ENCODE data around the gene UBE2G2. TPM values are rescaled to one million over a fixed set of nuclear protein-coding genes. Genes with fewer than 3 reads are reported as not detected.

UBE2G2 gene
- total RNA-seq, 1 experiment from 2014 or later = 147 TPM

GRCh38 chr21:44846485-44847260 is 45.1 kb upstream of the UBE2G2 start:
- no peak overlapping the region for H3K4me3 Mint-ChIP-seq (ENCODE audit: unreplicated experiment)
- no peaks in the 10 kb centered on the region for H3K27me3 Mint-ChIP-seq (ENCODE audit: insufficient read depth, unreplicated experiment)
- intact Hi-C loops (cut with micrococcal nuclease) = loop anchor here (2.0 kb wide), 2 partner anchors 26 to 46 kb away; partner anchors contain the start of genes PTTG1IP and UBE2G2
- peaks cover 59% of the 10 kb centered on the region for H3K36me3 Mint-ChIP-seq (ENCODE audit: insufficient read depth, unreplicated experiment)
- no peak overlapping the region for H3K27ac Mint-ChIP-seq (ENCODE audit: low read depth, unreplicated experiment)
- no peak for DNase-seq (ENCODE audit: unreplicated experiment)
- H3K9me3 Mint-ChIP-seq (ENCODE audit: unreplicated experiment) = no peaks in the 10 kb centered on the region
- no TSS peak for BruUV-seq (replicated peaks)
- ChIA-PET CTCF (interaction anchor here (0.9 to 2.0 kb wide), 3 partner anchors 11 to 45 kb away, joined by 3 to 4 read pairs (median 3); partner anchors contain the start of gene UBE2G2), POLR2A (interaction anchor here (0.7 to 1.4 kb wide), 8 partner anchors 11 to 284 kb away, joined by 3 to 6 read pairs (median 4); partner anchors contain the start of gene SLX9)
- H3K4me1 Mint-ChIP-seq (ENCODE audit: insufficient read depth, unreplicated experiment) = no peaks in the 10 kb centered on the region
- TF ChIP-seq CTCF (IDR thresholded peaks at IDR 0.05; ENCODE audit: unreplicated experiment) = no peak

- Mint-ChIP-seq H3K27ac (ENCODE audit: low read depth, unreplicated experiment) (no peak overlapping the region), H3K4me3 (ENCODE audit: unreplicated experiment) (peak overlapping the region; percentile 16), H3K36me3 (ENCODE audit: insufficient read depth, unreplicated experiment) (peaks cover 54% of the 10 kb centered on the region), H3K4me1 (ENCODE audit: insufficient read depth, unreplicated experiment) (no peaks in the 10 kb centered on the region), H3K27me3 (ENCODE audit: insufficient read depth, unreplicated experiment) (no peaks in the 10 kb centered on the region), H3K9me3 (ENCODE audit: unreplicated experiment) (no peaks in the 10 kb centered on the region)
- ChIA-PET POLR2A (interaction anchor here (0.7 to 1.4 kb wide), 7 partner anchors 12 to 284 kb away, joined by 3 to 6 read pairs (median 4); partner anchors contain the start of gene SLX9), CTCF (interaction anchor here (0.9 to 2.0 kb wide), 3 partner anchors 12 to 45 kb away, joined by 3 to 4 read pairs (median 3); partner anchors contain the start of gene UBE2G2)
- DNase-seq (ENCODE audit: unreplicated experiment) = no peak
- intact Hi-C loops (cut with micrococcal nuclease) = loop anchor here (2.0 kb wide), 2 partner anchors 27 to 45 kb away; partner anchors contain the start of genes PTTG1IP and UBE2G2
- TF ChIP-seq CTCF (IDR thresholded peaks at IDR 0.05; ENCODE audit: unreplicated experiment) = no peak
- no TSS peak for BruUV-seq (replicated peaks)
These were observed 44.5 kb upstream of the UBE2G2 start for GRCh38 chr21:44846224-44846484.

- Mint-ChIP-seq H3K4me3 (ENCODE audit: unreplicated experiment) (peak overlapping the region; percentile 16), H3K27me3 (ENCODE audit: insufficient read depth, unreplicated experiment) (no peaks in the 10 kb centered on the region), H3K9me3 (ENCODE audit: unreplicated experiment) (no peaks in the 10 kb centered on the region), H3K4me1 (ENCODE audit: insufficient read depth, unreplicated experiment) (no peaks in the 10 kb centered on the region), H3K36me3 (ENCODE audit: insufficient read depth, unreplicated experiment) (peaks cover 49% of the 10 kb centered on the region), H3K27ac (ENCODE audit: low read depth, unreplicated experiment) (no peak overlapping the region)
- peak; percentile 63 for DNase-seq (ENCODE audit: unreplicated experiment)
- POLR2A ChIA-PET = interaction anchor here (0.7 to 1.4 kb wide), 7 partner anchors 12 to 285 kb away, joined by 3 to 6 read pairs (median 4); partner anchors contain the start of gene SLX9
- CTCF ChIA-PET = interaction anchor here (0.9 to 2.0 kb wide), 3 partner anchors 12 to 44 kb away, joined by 3 to 4 read pairs (median 3); partner anchors contain the start of gene UBE2G2
- peak; percentile 32 for TF ChIP-seq CTCF (IDR thresholded peaks at IDR 0.05; ENCODE audit: unreplicated experiment)
- BruUV-seq (replicated peaks) = no TSS peak
- intact Hi-C loops (cut with micrococcal nuclease) = loop anchor here (2.0 kb wide), 2 partner anchors 27 to 45 kb away; partner anchors contain the start of genes PTTG1IP and UBE2G2
These were observed 44.0 kb upstream of the UBE2G2 start for GRCh38 chr21:44845418-44846223.

GRCh38 chr21:44844256-44844655 is 42.6 kb upstream of the UBE2G2 start:
- no peak for TF ChIP-seq CTCF (IDR thresholded peaks at IDR 0.05; ENCODE audit: unreplicated experiment)
- H3K27me3 Mint-ChIP-seq (ENCODE audit: insufficient read depth, unreplicated experiment) = no peaks in the 10 kb centered on the region
- no peak overlapping the region for H3K27ac Mint-ChIP-seq (ENCODE audit: low read depth, unreplicated experiment)
- BruUV-seq (replicated peaks) = no TSS peak
- DNase-seq (ENCODE audit: unreplicated experiment) = no peak
- intact Hi-C loops (cut with micrococcal nuclease) = no loop called here
- H3K9me3 Mint-ChIP-seq (ENCODE audit: unreplicated experiment) = no peaks in the 10 kb centered on the region
- ChIA-PET CTCF (interaction anchor here (0.6 kb wide), 1 partner anchor 595 kb away, joined by 3 read pairs; no protein-coding TSS in a partner anchor), POLR2A (no interaction called here)
- peaks cover 35% of the 10 kb centered on the region for H3K36me3 Mint-ChIP-seq (ENCODE audit: insufficient read depth, unreplicated experiment)
- H3K4me3 Mint-ChIP-seq (ENCODE audit: unreplicated experiment) = no peak overlapping the region
- H3K4me1 Mint-ChIP-seq (ENCODE audit: insufficient read depth, unreplicated experiment) = no peaks in the 10 kb centered on the region
